GM21528 (cell line): ENCODE data around the gene PACS2.
"Not testable (repeated sequence)": the region's sequence is repeated elsewhere in the genome, so short reads cannot be mapped to it uniquely, and the experiment has no call there.

ENCODE experiments used
- ATAC-seq: cut with Tn5 transposase; IDR thresholded peaks from one replicate; pipeline ENCODE4 v1.9.1; 2021; ENCODE audit warnings: mild to moderate bottlenecking, moderate library complexity; ENCODE audit not compliant: unreplicated experiment, low FRiP score

PACS2 gene

DNA sequence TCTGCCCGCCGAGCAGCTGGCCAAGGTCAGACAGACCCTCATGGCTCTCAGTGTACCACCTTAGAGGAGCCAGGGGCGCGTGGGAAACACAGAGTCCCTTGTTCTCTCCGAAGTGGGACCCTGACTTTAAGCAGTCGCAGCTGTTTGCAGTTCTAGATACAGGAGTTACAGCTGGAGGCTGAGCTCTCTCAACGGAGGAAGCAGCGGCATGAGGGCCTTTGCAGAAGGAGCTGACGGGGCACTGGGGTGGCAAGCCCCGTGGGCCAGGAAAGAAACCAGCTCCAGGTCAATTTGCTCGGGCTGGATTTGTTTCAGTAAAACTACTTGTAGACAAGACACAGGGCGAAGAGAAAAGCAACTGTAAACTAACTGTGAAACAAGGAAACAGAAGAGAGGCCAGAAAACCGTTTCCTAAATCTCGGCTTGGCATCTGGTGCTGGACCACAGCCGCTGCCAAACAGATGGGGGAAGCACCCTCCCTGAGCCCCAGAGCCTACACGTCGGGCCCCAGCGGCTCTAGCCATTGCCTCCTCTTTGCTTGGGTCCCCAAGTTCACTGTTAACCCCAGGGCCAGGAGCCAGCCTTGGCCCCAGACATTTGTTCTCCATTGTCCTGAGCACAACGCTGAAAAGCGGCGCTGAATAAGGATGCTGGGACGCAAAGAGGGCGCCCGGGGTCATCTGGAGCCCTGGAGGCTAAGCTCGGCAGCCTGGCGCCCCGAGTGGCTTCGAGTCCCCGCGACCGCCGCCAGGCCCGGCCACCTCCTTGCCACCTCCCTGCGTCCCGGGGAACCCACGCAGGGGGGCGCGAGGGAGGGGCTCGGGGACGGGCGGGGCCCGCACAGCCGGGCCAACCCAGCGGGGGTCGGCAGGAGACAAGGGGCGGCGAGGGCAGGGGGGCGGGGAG lies 914 bp upstream of the PACS2 start:
- peak; percentile 16 for ATAC-seq

GRCh38 chr14:105315211-105315721 lies 718 bp downstream of the PACS2 start:
- peak; percentile 14 for ATAC-seq

GRCh38 chr14:105315941-105316576 lies 1.5 kb downstream of the PACS2 start:
- ATAC-seq = no peak

- no peak for ATAC-seq
Observed at GRCh38 chr14:105316577-105316941, 2.0 kb downstream of the PACS2 start.

GRCh38 chr14:105316968-105317510 lies 2.5 kb downstream of the PACS2 start:
- ATAC-seq = no peak

DNA sequence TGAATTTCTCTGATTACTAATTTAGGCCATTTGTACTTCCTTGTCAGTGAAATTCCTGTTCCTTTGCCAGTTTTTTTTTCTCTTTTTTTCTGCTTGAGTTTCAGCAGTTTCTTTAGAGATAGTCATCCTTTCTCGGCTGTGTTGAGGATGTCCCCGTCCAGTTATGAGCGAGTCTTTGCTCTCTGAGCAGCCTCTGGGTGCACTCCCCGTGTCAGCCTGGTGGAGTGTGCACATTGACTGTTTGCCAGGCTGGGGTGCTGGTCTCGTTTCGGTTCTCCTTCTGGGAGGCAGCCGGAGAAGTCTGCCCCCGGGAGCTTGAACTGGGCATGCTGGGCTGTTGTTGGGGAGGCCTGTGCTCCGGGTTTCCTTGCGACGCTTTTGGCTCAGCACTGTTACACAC lies 3.0 kb downstream of the PACS2 start:
- no peak for ATAC-seq

- no peak for ATAC-seq
Observed at GRCh38 chr14:105322791-105323556, 8.4 kb downstream of the PACS2 start.

- no peak for ATAC-seq
Observed at GRCh38 chr14:105323663-105324062, 9.1 kb downstream of the PACS2 start.

DNA sequence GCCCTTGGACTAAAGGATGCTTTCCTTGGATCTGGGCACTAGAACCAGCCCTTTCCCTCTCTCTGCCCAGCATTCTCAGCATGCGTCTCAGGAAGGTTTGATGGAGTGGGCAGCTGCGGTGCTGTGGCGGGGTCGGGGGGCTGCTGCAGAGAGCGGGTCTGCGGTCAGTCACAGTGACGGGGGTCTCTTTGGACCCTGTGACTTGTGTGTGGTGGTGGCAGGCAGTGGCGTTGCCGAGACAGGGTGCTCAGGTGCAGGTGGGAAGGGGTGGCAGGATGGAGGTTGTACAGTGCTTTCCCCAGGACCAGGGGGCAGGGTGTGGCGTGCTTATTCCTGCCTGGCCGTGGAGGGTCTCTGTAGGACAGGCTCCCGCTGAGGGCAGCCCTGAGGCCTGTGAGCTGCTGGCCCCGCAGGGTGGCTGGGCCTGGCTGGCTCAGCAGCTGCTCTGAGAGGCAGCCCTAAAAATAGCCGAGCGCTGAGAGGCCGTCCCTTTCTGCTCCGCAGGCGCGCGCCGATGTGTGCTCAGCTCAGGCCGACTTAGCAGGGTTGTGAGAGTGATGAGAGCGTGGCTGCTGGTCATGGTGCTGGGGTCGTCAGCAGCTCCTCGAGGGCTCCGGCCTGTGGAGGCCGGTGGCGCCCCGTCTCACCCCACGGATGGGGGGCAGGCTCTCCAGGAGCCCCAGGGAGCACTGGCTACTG lies 9.7 kb downstream of the PACS2 start:
- ATAC-seq = no peak

DNA sequence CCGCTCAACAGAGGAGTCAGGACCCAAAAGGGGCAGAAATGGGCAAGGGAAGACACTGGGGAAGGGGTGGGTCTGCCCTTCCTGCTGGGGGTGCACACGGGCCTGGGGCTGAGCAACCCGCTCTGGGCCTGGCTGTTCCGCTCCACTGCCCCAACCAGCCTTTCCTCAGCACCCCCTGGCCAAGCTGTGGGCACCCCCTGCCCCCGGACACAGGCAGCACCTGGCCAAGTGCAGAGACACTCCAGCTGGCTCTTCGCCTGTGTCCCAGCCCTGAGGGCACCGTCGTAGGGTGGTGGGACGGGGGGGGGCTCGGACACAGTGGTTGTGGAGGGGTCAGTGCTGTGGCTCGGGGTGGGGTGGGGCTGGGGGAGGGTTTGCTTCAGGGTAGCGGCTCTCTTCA lies 10.3 kb downstream of the PACS2 start:
- no peak for ATAC-seq

GRCh38 chr14:105325303-105325702 lies 10.8 kb downstream of the PACS2 start:
- no peak for ATAC-seq

GRCh38 chr14:105325716-105326567 lies 11.4 kb downstream of the PACS2 start:
- no peak for ATAC-seq

GRCh38 chr14:105326568-105326867 lies 12.0 kb downstream of the PACS2 start:
- no peak for ATAC-seq

- no peak for ATAC-seq
Observed at GRCh38 chr14:105326891-105327694, 12.5 kb downstream of the PACS2 start.

GRCh38 chr14:105327695-105328045 lies 13.1 kb downstream of the PACS2 start:
- not testable (repeated sequence) for ATAC-seq

- no peak for ATAC-seq
Observed at GRCh38 chr14:105328070-105328677, 13.6 kb downstream of the PACS2 start.

DNA sequence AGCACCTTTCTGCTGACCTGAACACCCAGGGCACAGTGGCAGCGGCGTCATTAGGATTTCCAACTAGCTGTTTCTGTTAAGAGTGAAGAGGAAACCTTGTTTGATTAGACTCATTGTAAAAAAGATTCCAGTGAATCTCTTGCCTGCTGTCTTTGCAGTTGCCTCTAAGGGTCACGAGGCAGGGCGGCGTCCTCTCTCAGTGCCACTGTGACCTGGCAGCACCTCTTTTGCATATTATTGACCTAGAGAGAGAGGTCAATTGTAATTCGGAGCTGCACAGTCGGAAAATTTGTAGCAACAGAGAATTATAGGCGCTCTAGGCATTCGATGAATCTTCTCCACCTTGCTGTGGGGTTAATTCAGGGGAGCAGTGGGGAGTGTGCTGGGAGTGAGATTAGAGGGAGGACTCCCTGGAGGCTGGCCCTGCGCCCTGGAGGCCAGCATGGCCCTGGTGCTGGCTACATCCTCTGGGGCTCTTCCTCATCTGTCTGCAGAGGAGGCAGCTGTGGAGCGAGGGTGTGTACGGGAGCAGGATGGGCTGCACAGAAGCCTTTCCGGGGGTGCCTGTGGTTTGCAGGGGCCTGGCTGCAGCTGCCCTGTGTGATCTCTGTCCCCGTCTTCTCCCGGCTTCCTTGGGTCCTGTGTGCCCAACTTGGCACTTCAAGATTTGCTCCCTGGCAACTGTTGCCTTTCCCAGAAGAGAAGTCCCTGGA lies 14.3 kb downstream of the PACS2 start:
- no peak for ATAC-seq
